Ovary (tissue), 9 donors: ENCODE data around the gene INVS. TPM values are rescaled to one million over a fixed set of nuclear protein-coding genes. Genes with fewer than 3 reads are reported as not detected.
"Not testable (repeated sequence)": the region's sequence is repeated elsewhere in the genome, so short reads cannot be mapped to it uniquely, and the experiment has no call there.

Experiments used
- DNase-seq, 5 donors: peaks; one replicate each; pipeline ENCODE4 v3.0.0-alpha.2; 2019 to 2020
- H3K27ac ChIP-seq, 2 donors: fragments of 200-600 bp; one replicate each; pipeline versions ENCODE4 v1.5.1 to v1.8.0; 2019 to 2022
- H3K27me3 ChIP-seq: fragments of 200-600 bp; one replicate; pipeline ENCODE4 v1.8.0; 2022
- H3K36me3 ChIP-seq: fragments of 200-600 bp; sonication (generic); one replicate; pipeline ENCODE4 v1.5.1; 2019
- H3K4me1 ChIP-seq: one replicate; pipeline ENCODE4 v1.8.1; 2013; ENCODE audit warnings: mild to moderate bottlenecking, moderate library complexity; ENCODE audit not compliant: insufficient read depth
- H3K4me3 ChIP-seq: fragments of 200-600 bp; sonication (generic); one replicate; pipeline ENCODE4 v1.5.1; 2017
- H3K9me3 ChIP-seq, 2 donors: fragments of 200-600 bp in 1 of 2; sonication (generic) in 1 of 2; one replicate each; pipeline versions ENCODE4 v1.5.1 to v1.8.1; 2013 to 2019; ENCODE audit warnings: mild to moderate bottlenecking in 1 of 2, moderate library complexity in 1 of 2
- CTCF ChIP-seq, 3 donors: fragments of 450-650 bp in 2 of 3; fragments of 200-600 bp in 1 of 3; IDR thresholded peaks; one replicate each; pipeline versions ENCODE4 v1.5.1 to v1.8.0; 2016 to 2022; ENCODE audit warnings: antibody characterized with exemption in 3 of 3, mild to moderate bottlenecking in 1 of 3
- EP300 ChIP-seq: sonication (generic); formaldehyde crosslinking; IDR thresholded peaks from one replicate; pipeline ENCODE4 v1.6.1; 2017; ENCODE audit warnings: antibody characterized with exemption
- POLR2A ChIP-seq: fragments of 450-650 bp; IDR thresholded peaks from one replicate; pipeline ENCODE4 v1.6.1; 2017; ENCODE audit warnings: antibody characterized with exemption, mild to moderate bottlenecking, moderate library complexity
- WGBS, 3 donors: extraction: QIAGEN DNeasy Blood & Tissue Kit in 1 of 3; methylation state at CpG; one replicate each; pipeline versions ENCODE4 v1.1.5 to v1.1.7; 2013 to 2017; 5-methylcytosine and 5-hydroxymethylcytosine counted together
- intact Hi-C, 4 donors: fragments of 100-400 bp; cut with DNase I; formaldehyde crosslinking; loops; one replicate each; pipeline versions ENCODE4 v1.11.0 to v1.15.1; 2022 to 2023
- polyA plus RNA-seq, 2 donors: library from polyadenylated mRNA; stranded (reverse); fragments of 200-250 nt in 1 of 2; fragments of 350-450 nt in 1 of 2; fragmentation: Illumina TruSeq in 1 of 2; extraction: RNeasy Lipid Tissue Mini Kit (QIAGEN cat#74804) in 1 of 2; gene quantifications; one replicate each; pipeline ENCODE4 v1.2.3, GENCODE V29; 2013 to 2014
- total RNA-seq, 7 donors: library from RNA; depleted of rRNA in 2 of 7; stranded (reverse); fragments of >200 nt in 2 of 7; fragmentation: NEBNext Ultra II Directional in 3 of 7; extraction: Animal tissue kit (Norgen Biotek cat#: 25700) in 3 of 7; gene quantifications; one replicate each; pipeline versions ENCODE4 v1.1.0 to v1.2.4, GENCODE V29; 2016 to 2023
- donor health status: DM: no; HTN: no; CAD: no; lungs with moderate emphysema.
- donor health status: DM: no; HTN: no; CAD: no.
- donor health status: Bipolar disorder and iron deficiency.
- donor health status: DM: yes; HTN: yes; CAD: no.
- donor health status: DM: no; HTN: no; CAD: no.
- donor health status: DM: yes; HTN: yes; CAD: no.

INVS gene
- total and polyA plus RNA-seq, 9 donors = 7.7 to 28.4 (median 22.9) TPM

GRCh38 chr9:100087218-100087617 is 11.8 kb upstream of the INVS start:
- H3K36me3 ChIP-seq = no peaks in the 10 kb centered on the region
- no peak overlapping the region for H3K4me3 ChIP-seq
- H3K9me3 ChIP-seq = no peaks in the 10 kb centered on the region
- no peak for DNase-seq
- 59 to 68% (median 63%) methylated on average over 1 of the region's 1 CpG for WGBS, 3 donors
- H3K4me1 ChIP-seq = no peaks in the 10 kb centered on the region
- H3K27ac ChIP-seq = no peak overlapping the region
- TF ChIP-seq EP300 = no peak
- intact Hi-C loops = no loop called here
- H3K27me3 ChIP-seq = no peaks in the 10 kb centered on the region

- 79 to 87% (median 82%) methylated on average over 4 of the region's 4 CpGs for WGBS, 3 donors
- no peak for TF ChIP-seq EP300
- no peak for TF ChIP-seq CTCF (IDR thresholded peaks at IDR 0.05)
- no peak for TF ChIP-seq POLR2A
- intact Hi-C loops = no loop called here
Measured at GRCh38 chr9:100088202-100088601, 10.8 kb upstream of the INVS start.

GRCh38 chr9:100090880-100091279 is 8.2 kb upstream of the INVS start:
- H3K4me1 ChIP-seq = no peaks in the 10 kb centered on the region
- no peak overlapping the region for H3K27ac ChIP-seq
- DNase-seq = no peak
- WGBS, 3 donors = 96 to 99% (median 98%) methylated on average over 1 of the region's 1 CpG
- H3K36me3 ChIP-seq = no peaks in the 10 kb centered on the region
- TF ChIP-seq CTCF (IDR thresholded peaks at IDR 0.05) (no peak), EP300 (no peak), POLR2A (no peak)
- intact Hi-C loops = no loop called here
- H3K9me3 ChIP-seq = no peaks in the 10 kb centered on the region
- H3K4me3 ChIP-seq = no peak overlapping the region
- no peaks in the 10 kb centered on the region for H3K27me3 ChIP-seq

More at GRCh38 chr9:100088202-100088601, 10.8 kb upstream of the INVS start:
- no peak overlapping the region for H3K4me3 ChIP-seq
- H3K27ac ChIP-seq = no peak overlapping the region
- no peaks in the 10 kb centered on the region for H3K4me1 ChIP-seq
- no peak for DNase-seq
- H3K36me3 ChIP-seq = no peaks in the 10 kb centered on the region
- H3K27me3 ChIP-seq = no peaks in the 10 kb centered on the region
- no peaks in the 10 kb centered on the region for H3K9me3 ChIP-seq

GRCh38 chr9:100091650-100092049 is 7.4 kb upstream of the INVS start:
- no peak for DNase-seq
- H3K4me1 ChIP-seq = no peaks in the 10 kb centered on the region
- no peaks in the 10 kb centered on the region for H3K36me3 ChIP-seq
- no peaks in the 10 kb centered on the region for H3K9me3 ChIP-seq
- H3K27ac ChIP-seq = no peak overlapping the region
- intact Hi-C loops = no loop called here
- no peaks in the 10 kb centered on the region for H3K27me3 ChIP-seq
- no peak for TF ChIP-seq POLR2A
- no peak for TF ChIP-seq EP300
- no peak for TF ChIP-seq CTCF (IDR thresholded peaks at IDR 0.05)
- H3K4me3 ChIP-seq = no peak overlapping the region
- 79 to 89% (median 84%) methylated on average over 1 of the region's 1 CpG for WGBS, 3 donors

DNA sequence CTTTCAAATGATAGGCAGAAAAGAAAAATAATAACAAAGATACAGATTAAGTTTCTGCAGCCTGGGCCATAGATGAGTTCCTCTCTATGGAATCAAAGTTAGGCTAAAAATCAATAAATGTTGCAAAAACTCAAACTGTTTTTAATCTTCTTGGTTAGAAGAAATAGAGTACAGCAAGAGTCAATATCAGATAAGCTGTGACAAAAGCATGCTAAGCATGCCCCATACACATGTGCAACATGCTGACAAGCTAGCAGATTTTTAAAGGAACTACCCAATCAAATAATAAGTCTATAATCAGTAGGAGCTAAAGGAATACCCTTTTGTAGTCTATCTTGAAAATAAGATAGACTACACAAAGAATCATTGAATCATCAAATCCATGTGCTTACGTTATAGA is 7.0 kb upstream of the INVS start:
- Histone ChIP-seq H3K27ac (no peak overlapping the region), H3K4me3 (no peak overlapping the region), H3K36me3 (no peaks in the 10 kb centered on the region), H3K4me1 (no peaks in the 10 kb centered on the region), H3K27me3 (no peaks in the 10 kb centered on the region), H3K9me3 (no peaks in the 10 kb centered on the region)
- no peak for DNase-seq
- 85 to 93% (median 92%) methylated on average over 1 of the region's 1 CpG for WGBS, 3 donors
- intact Hi-C loops = no loop called here
- TF ChIP-seq CTCF (IDR thresholded peaks at IDR 0.05) (no peak), EP300 (no peak)

- H3K27me3 ChIP-seq, H3K4me3 ChIP-seq, H3K9me3 ChIP-seq, H3K27ac ChIP-seq, DNase-seq, intact Hi-C loops, H3K36me3 ChIP-seq, H3K4me1 ChIP-seq: not testable (repeated sequence)
- 91 to 98% (median 94%) methylated on average over 2 of the region's 2 CpGs for WGBS, 3 donors
Measured at GRCh38 chr9:100094411-100094810, 4.6 kb upstream of the INVS start.
